Neural cell (in vitro differentiated cells): ENCODE data around the gene AGTR1. TPM values are rescaled to one million over a fixed set of nuclear protein-coding genes. Genes with fewer than 3 reads are reported as not detected.

Source experiments
- H2AFZ ChIP-seq: fragments of 200-600, 300-800 bp; sonication (generic), shearing (Covaris generic); 2 replicates; pipeline ENCODE4 v1.6.0; 2014; ENCODE audit warnings: low read depth, mild to moderate bottlenecking, antibody characterized with exemption, low read length, moderate library complexity
- H3F3A ChIP-seq: fragments of 200-600 bp; shearing (Covaris generic); 2 replicates; pipeline ENCODE4 v1.6.1; 2016; ENCODE audit warnings: mild to moderate bottlenecking, moderate library complexity, mixed read lengths, antibody characterized with exemption, low read length; ENCODE audit not compliant: insufficient read depth, poor library complexity, severe bottlenecking
- H3K27ac ChIP-seq: fragments of 200-600, 300-800 bp; sonication (generic), shearing (Covaris generic); 2 replicates; pipeline ENCODE4 v1.5.1; 2014; ENCODE audit warnings: mild to moderate bottlenecking, low read length, moderate library complexity
- H3K27me3 ChIP-seq: fragments of 300-800, 200-600 bp; sonication (generic), shearing (Covaris generic); 2 replicates; pipeline ENCODE4 v1.6.0; 2014; ENCODE audit warnings: mild to moderate bottlenecking, low read depth, low read length, moderate library complexity; ENCODE audit not compliant: insufficient read depth
- H3K36me3 ChIP-seq: fragments of 300-800, 200-600 bp; sonication (generic), shearing (Covaris generic); 2 replicates; pipeline ENCODE4 v1.5.1; 2014; ENCODE audit warnings: mild to moderate bottlenecking, antibody characterized with exemption, low read length, moderate library complexity; ENCODE audit not compliant: insufficient read depth
- H3K4me2 ChIP-seq: fragments of 300-800, 200-600 bp; sonication (generic), shearing (Covaris generic); 2 replicates; pipeline ENCODE4 v1.6.0; 2014; ENCODE audit warnings: mild to moderate bottlenecking, low read length
- H3K4me3 ChIP-seq: fragments of 300-800, 200-600 bp; sonication (generic), shearing (Covaris generic); 2 replicates; pipeline ENCODE4 v1.5.1; 2014; ENCODE audit warnings: mild to moderate bottlenecking, low read length, moderate library complexity
- H3K79me2 ChIP-seq: fragments of 200-600 bp; shearing (Covaris generic); replicated peaks from 2 replicates; pipeline ENCODE4 v1.6.0; 2014; ENCODE audit warnings: mild to moderate bottlenecking, low read length, moderate library complexity; ENCODE audit not compliant: insufficient read depth
- H3K9ac ChIP-seq: fragments of 300-800, 200-600 bp; sonication (generic), shearing (Covaris generic); 2 replicates; pipeline ENCODE4 v1.6.1; 2016; ENCODE audit warnings: mild to moderate bottlenecking, low read length, mixed read lengths
- H3K9me2 ChIP-seq: fragments of 200-600 bp; shearing (Covaris generic); 2 replicates; pipeline ENCODE4 v1.6.1; 2016; ENCODE audit warnings: mild to moderate bottlenecking, low read length, mixed read lengths; ENCODE audit not compliant: insufficient read depth
- H3K9me3 ChIP-seq: fragments of 200-600, 300-800 bp; sonication (generic), shearing (Covaris generic); 2 replicates; pipeline ENCODE4 v1.6.1; 2016; ENCODE audit warnings: mild to moderate bottlenecking, mixed run types, low read length, moderate library complexity, mixed read lengths
- H4K20me1 ChIP-seq: fragments of 200-600 bp; shearing (Covaris generic); 2 replicates; pipeline ENCODE4 v1.6.1; 2016; ENCODE audit warnings: mild to moderate bottlenecking, mixed run types; ENCODE audit not compliant: insufficient read depth
- CTCF ChIP-seq: fragments of 450-650 bp; IDR thresholded peaks from 2 replicates; pipeline ENCODE4 v1.5.1; 2014; ENCODE audit warnings: antibody characterized with exemption, mild to moderate bottlenecking, moderate library complexity; ENCODE audit not compliant: poor library complexity, severe bottlenecking
- EP300 ChIP-seq: fragments of 450-650 bp; conservative IDR thresholded peaks from 2 replicates; pipeline ENCODE4 v1.6.1; 2014; ENCODE audit warnings: antibody characterized with exemption, mild to moderate bottlenecking, moderate library complexity; ENCODE audit not compliant: poor library complexity, severe bottlenecking
- EZH2 ChIP-seq: fragments of 200-600, 300-800 bp; shearing (Covaris generic), sonication (generic); IDR thresholded peaks from 2 replicates; pipeline ENCODE4 v1.6.1; 2014; ENCODE audit warnings: antibody characterized with exemption, low read length, borderline replicate concordance, mild to moderate bottlenecking; ENCODE audit not compliant: insufficient read depth, poor library complexity, severe bottlenecking
- MXI1 ChIP-seq: fragments of 450-650 bp; conservative IDR thresholded peaks from 2 replicates; pipeline ENCODE4 v1.6.1; 2014; ENCODE audit warnings: antibody characterized with exemption, mild to moderate bottlenecking; ENCODE audit not compliant: poor library complexity, severe bottlenecking
- POLR2AphosphoS5 ChIP-seq: IDR thresholded peaks from 2 replicates; pipeline ENCODE4 v1.6.1; 2012
- RAD21 ChIP-seq: fragments of 450-650 bp; conservative IDR thresholded peaks from 2 replicates; pipeline ENCODE4 v1.6.1; 2014; ENCODE audit warnings: antibody characterized with exemption, mild to moderate bottlenecking, moderate library complexity
- REST ChIP-seq: IDR thresholded peaks from 2 replicates; pipeline ENCODE4 v1.6.1; 2012; ENCODE audit warnings: borderline replicate concordance
- SMC3 ChIP-seq: fragments of 450-650 bp; conservative IDR thresholded peaks from 2 replicates; pipeline ENCODE4 v1.6.1; 2014; ENCODE audit warnings: antibody characterized with exemption, mild to moderate bottlenecking, moderate library complexity; ENCODE audit not compliant: poor library complexity
- TAF1 ChIP-seq: IDR thresholded peaks from 2 replicates; pipeline ENCODE4 v1.6.1; 2012; ENCODE audit warnings: low read depth
- polyA plus RNA-seq: library from polyadenylated mRNA; depleted of rRNA; stranded (reverse); fragments of >200 nt; gene quantifications from 2 replicates; pipeline ENCODE4 v1.2.3, GENCODE V29; 2014

The AGTR1 gene
- polyA plus RNA-seq, 1 donor from 2014 or later, result 1.3 TPM

GRCh38 chr3:148755570-148755969 lies 57.9 kb downstream of the AGTR1 start:
- no peaks in the 10 kb centered on the region for H3K36me3 ChIP-seq
- H3K27ac ChIP-seq, result no peak overlapping the region
- H4K20me1 ChIP-seq, result no peaks in the 10 kb centered on the region
- no peaks in the 10 kb centered on the region for H3K79me2 ChIP-seq
- H3K9me2 ChIP-seq, result no peaks in the 10 kb centered on the region
- no peak overlapping the region for H3K4me2 ChIP-seq
- H3F3A ChIP-seq, result no peaks in the 10 kb centered on the region
- TF ChIP-seq TAF1 (no peak), SMC3 (no peak)
- no peak overlapping the region for H2AFZ ChIP-seq
- H3K27me3 ChIP-seq, result no peaks in the 10 kb centered on the region
- H3K4me3 ChIP-seq, result no peak overlapping the region
- H3K9me3 ChIP-seq, result no peaks in the 10 kb centered on the region
- H3K9ac ChIP-seq, result no peak overlapping the region

GRCh38 chr3:148756311-148756710 lies 58.6 kb downstream of the AGTR1 start:
- Histone ChIP-seq H3K27me3 (no peaks in the 10 kb centered on the region), H3K36me3 (no peaks in the 10 kb centered on the region), H3K9ac (no peak overlapping the region), H2AFZ (no peak overlapping the region), H3K79me2 (no peaks in the 10 kb centered on the region), H4K20me1 (no peaks in the 10 kb centered on the region), H3K4me2 (no peak overlapping the region), H3K4me3 (no peak overlapping the region), H3K27ac (no peak overlapping the region), H3K9me3 (no peaks in the 10 kb centered on the region), H3K9me2 (no peaks in the 10 kb centered on the region), H3F3A (no peaks in the 10 kb centered on the region)
- TF ChIP-seq CTCF (no peak), RAD21 (no peak), POLR2AphosphoS5 (no peak), SMC3 (no peak), EP300 (no peak), REST (no peak), MXI1 (no peak), TAF1 (no peak), EZH2 (no peak)
